Measurements from ENCODE around the gene MIER3.

The MIER3 gene

DNA sequence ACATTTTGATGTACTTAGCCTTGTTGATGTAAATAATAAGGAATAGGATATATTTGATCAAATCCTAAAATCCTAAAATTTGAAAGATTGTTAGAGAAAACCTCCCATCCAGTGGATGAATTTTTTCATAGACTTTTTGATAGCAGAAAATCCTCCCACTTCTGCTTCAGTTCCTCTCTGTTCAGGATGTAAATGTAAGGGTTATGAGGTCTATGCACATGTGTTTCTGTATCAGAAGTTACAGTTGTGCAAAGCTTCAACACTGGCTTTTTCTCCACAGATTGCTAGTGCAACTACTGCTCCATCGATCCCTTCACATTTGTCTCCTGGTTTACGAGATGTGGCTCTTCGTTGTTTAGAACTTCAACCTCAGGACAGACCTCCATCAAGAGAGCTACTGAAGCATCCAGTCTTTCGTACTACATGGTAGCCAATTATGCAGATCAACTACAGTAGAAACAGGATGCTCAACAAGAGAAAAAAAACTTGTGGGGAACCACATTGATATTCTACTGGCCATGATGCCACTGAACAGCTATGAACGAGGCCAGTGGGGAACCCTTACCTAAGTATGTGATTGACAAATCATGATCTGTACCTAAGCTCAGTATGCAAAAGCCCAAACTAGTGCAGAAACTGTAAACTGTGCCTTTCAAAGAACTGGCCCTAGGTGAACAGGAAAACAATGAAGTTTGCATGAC is 58.5 kb downstream of the MIER3 start:
- no peak for DNase-seq

GRCh38 chr5:56881571-56881970 is 70.4 kb downstream of the MIER3 start:
- DNase-seq: no peak

DNA sequence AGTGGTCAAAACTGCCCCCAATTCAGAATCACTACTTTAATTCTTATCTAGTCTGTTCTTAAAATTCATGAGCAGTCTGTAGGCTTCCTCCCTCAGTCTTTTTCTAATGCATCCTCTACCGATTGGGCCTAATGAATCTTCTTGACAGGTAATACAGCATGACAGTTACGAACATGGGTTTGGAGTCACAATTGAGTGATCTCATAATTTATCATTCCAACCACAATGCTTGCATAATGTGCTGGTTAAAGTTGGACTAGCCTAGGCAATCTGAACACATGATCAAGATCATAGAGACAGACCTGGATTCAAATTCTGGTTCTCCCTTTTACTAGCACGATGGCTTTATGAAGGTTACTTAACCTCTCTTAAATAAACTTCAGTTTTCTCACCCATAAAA is 75.6 kb downstream of the MIER3 start:
- DNase-seq: no peak

GRCh38 chr5:56873056-56873455 is 78.9 kb downstream of the MIER3 start:
- DNase-seq: no peak

- DNase-seq: no peak
These were observed 80.1 kb downstream of the MIER3 start for GRCh38 chr5:56871777-56872176.

Data from GF-D8 (cell line).